IMR-90 (cell line): ENCODE data around the gene LRP1-AS. TPM values are rescaled to one million over a fixed set of nuclear protein-coding genes. Genes with fewer than 3 reads are reported as not detected.

ENCODE experiments used
- ATAC-seq: fragments of 200-7000 bp; cut with Tn5 transposase; 2 replicates; pipeline ENCODE4 v1.9.1; 2020; ENCODE audit warnings: low read depth, mild to moderate bottlenecking, moderate library complexity
- BruUV-seq: library from RNA; stranded (reverse); fragments of 400-500 nt; replicated peaks from 2 replicates; lab custom pipeline; 2021; lab: Mats Ljungman, UMichigan
- CTCF ChIA-PET: fragments of 300-600 bp; formaldehyde crosslinking; extraction: SDS; loops from one replicate; lab custom pipeline; 2021; ENCODE audit warnings: antibody characterized with exemption; lab: Yijun Ruan, JAX
- POLR2A ChIA-PET: fragments of 300-600 bp; sonication (Branson Sonifier 250); formaldehyde crosslinking; loops from one replicate; lab custom pipeline; 2022; ENCODE audit warnings: antibody characterized with exemption; ENCODE audit not compliant: unreplicated experiment; lab: Charles Lee
- DNase-seq: peaks from one replicate; pipeline ENCODE4 v3.0.0; 2013
- H2AFZ ChIP-seq: replicated peaks from 2 replicates; pipeline ENCODE3; 2013; ENCODE audit warnings: low read length, mild to moderate bottlenecking; ENCODE audit not compliant: poor library complexity
- H2AK5ac ChIP-seq: 2 replicates; pipeline ENCODE4 v1.6.1; 2013; ENCODE audit warnings: low read depth, low read length, inconsistent platforms
- H2AK9ac ChIP-seq: replicated peaks from 2 replicates; pipeline ENCODE3; 2013; ENCODE audit warnings: mild to moderate bottlenecking, low read depth, low read length, moderate library complexity; ENCODE audit not compliant: poor library complexity
- H2BK120ac ChIP-seq: 2 replicates; pipeline ENCODE4 v1.6.1; 2013; ENCODE audit warnings: low read depth, low read length, inconsistent platforms
- H2BK15ac ChIP-seq: 3 replicates; pipeline ENCODE4 v1.6.1; 2013; ENCODE audit warnings: low read depth, low read length, inconsistent platforms
- H2BK20ac ChIP-seq: 2 replicates; pipeline ENCODE4 v1.6.1; 2013; ENCODE audit warnings: low read depth, mild to moderate bottlenecking, inconsistent platforms, low read length, moderate library complexity
- H2BK5ac ChIP-seq: 2 replicates; pipeline ENCODE4 v1.6.1; 2013; ENCODE audit warnings: mild to moderate bottlenecking, low read depth, low read length, inconsistent platforms; ENCODE audit not compliant: poor library complexity, severe bottlenecking
- H3K14ac ChIP-seq: replicated peaks from 2 replicates; pipeline ENCODE4 v1.6.1; 2013; ENCODE audit warnings: low read depth, low read length, inconsistent platforms
- H3K18ac ChIP-seq: 2 replicates; pipeline ENCODE4 v1.6.1; 2013; ENCODE audit warnings: low read depth, low read length, control low read depth
- H3K23ac ChIP-seq: 2 replicates; pipeline ENCODE4 v1.6.1; 2013; ENCODE audit warnings: low read depth, low read length, inconsistent platforms
- H3K27ac ChIP-seq: 2 replicates; pipeline ENCODE4 v1.5.1; 2013; ENCODE audit warnings: mild to moderate bottlenecking, control low read depth, low read length; ENCODE audit not compliant: insufficient read depth
- H3K27me3 ChIP-seq: 2 replicates; pipeline ENCODE4 v1.6.1; 2013; ENCODE audit warnings: low read length; ENCODE audit not compliant: control insufficient read depth, insufficient read depth
- H3K36me3 ChIP-seq: 2 replicates; pipeline ENCODE4 v1.6.1; 2013; ENCODE audit warnings: low read length, mixed read lengths; ENCODE audit not compliant: control insufficient read depth, insufficient read depth
- H3K4ac ChIP-seq: 2 replicates; pipeline ENCODE4 v1.6.1; 2013; ENCODE audit warnings: low read depth, low read length, inconsistent platforms
- H3K4me1 ChIP-seq: 2 replicates; pipeline ENCODE4 v1.6.1; 2013; ENCODE audit warnings: low read length, mixed read lengths; ENCODE audit not compliant: control insufficient read depth, insufficient read depth
- H3K4me2 ChIP-seq: 2 replicates; pipeline ENCODE4 v1.6.1; 2013; ENCODE audit warnings: low read depth, mild to moderate bottlenecking, control low read depth, low read length, moderate library complexity
- H3K4me3 ChIP-seq: 2 replicates; pipeline ENCODE4 v1.5.1; 2013; ENCODE audit warnings: low read depth, mild to moderate bottlenecking, control low read depth, low read length, moderate library complexity; ENCODE audit not compliant: insufficient read depth
- H3K56ac ChIP-seq: 2 replicates; pipeline ENCODE4 v1.6.1; 2013; ENCODE audit warnings: low read length, inconsistent platforms; ENCODE audit not compliant: insufficient read depth; ENCODE audit errors: extremely low read depth
- H3K79me1 ChIP-seq, 2 experiments: 2 replicates each; pipeline ENCODE4 v1.6.1; 2013; ENCODE audit warnings: low read length in 2 of 2, inconsistent platforms in 1 of 2, low read depth in 1 of 2
- H3K9ac ChIP-seq: 2 replicates; pipeline ENCODE4 v1.6.1; 2013; ENCODE audit warnings: low read depth, low read length, control low read depth
- H3K9me1 ChIP-seq: 2 replicates; pipeline ENCODE4 v1.6.1; 2013; ENCODE audit warnings: low read length, inconsistent platforms; ENCODE audit not compliant: insufficient read depth
- H3K9me3 ChIP-seq: 2 replicates; pipeline ENCODE4 v1.6.1; 2013; ENCODE audit warnings: low read length; ENCODE audit not compliant: control insufficient read depth, insufficient read depth
- H4K20me1 ChIP-seq: 2 replicates; pipeline ENCODE4 v1.6.1; 2013; ENCODE audit warnings: low read length, inconsistent platforms; ENCODE audit not compliant: insufficient read depth
- H4K5ac ChIP-seq: 2 replicates; pipeline ENCODE4 v1.6.1; 2013; ENCODE audit warnings: mild to moderate bottlenecking, low read depth, low read length, control low read depth
- H4K8ac ChIP-seq, 2 experiments: 2 replicates each; pipeline ENCODE4 v1.6.1; 2013; ENCODE audit warnings: low read depth in 2 of 2, low read length in 2 of 2, control low read depth in 1 of 2, inconsistent platforms in 1 of 2
- H4K91ac ChIP-seq: 2 replicates; pipeline ENCODE4 v1.6.1; 2013; ENCODE audit warnings: low read depth, low read length, inconsistent platforms; ENCODE audit not compliant: insufficient read depth
- FOS ChIP-seq: fragments of 150-350 bp; IDR thresholded peaks from 2 replicates; pipeline ENCODE4 v1.6.1; 2016; ENCODE audit warnings: low read depth, low read length
- MAFK ChIP-seq: IDR thresholded peaks from 2 replicates; pipeline ENCODE4 v1.6.1; 2012; ENCODE audit warnings: low read depth, low read length, improper control_type of control experiment
- MXI1 ChIP-seq: IDR thresholded peaks from 2 replicates; pipeline ENCODE4 v1.6.1; 2012; ENCODE audit warnings: low read depth, mild to moderate bottlenecking, low read length, moderate library complexity, borderline replicate concordance
- NFE2L2 ChIP-seq: fragments of 150-350 bp; IDR thresholded peaks from 2 replicates; pipeline ENCODE4 v1.6.1; 2016; ENCODE audit warnings: low read depth, mild to moderate bottlenecking, low read length
- POLR2A ChIP-seq: IDR thresholded peaks from 2 replicates; pipeline ENCODE4 v1.6.1; 2012; ENCODE audit warnings: mild to moderate bottlenecking, low read depth, low read length
- RCOR1 ChIP-seq: IDR thresholded peaks from 2 replicates; pipeline ENCODE4 v1.6.1; 2012; ENCODE audit warnings: mild to moderate bottlenecking, low read length, improper control_type of control experiment; ENCODE audit not compliant: insufficient replicate concordance
- RFX5 ChIP-seq: IDR thresholded peaks from 2 replicates; pipeline ENCODE4 v1.8.0; 2012; ENCODE audit warnings: low read depth, mild to moderate bottlenecking, low read length, moderate library complexity
- WGBS, 2 experiments: methylation state at CpG; one replicate each; pipeline versions ENCODE4 v1.1.5 to v1.1.7; 2013; ENCODE audit warnings: missing lambda C conversion rate in 2 of 2; ENCODE audit not compliant: insufficient read length in 1 of 2; ENCODE audit errors: extremely low coverage in 2 of 2; 5-methylcytosine and 5-hydroxymethylcytosine counted together
- dilution Hi-C: fragments of 300-500 bp; cut with HindIII; formaldehyde crosslinking; loops from one replicate; pipeline ENCODE4 v1.14.3; 2018; ENCODE audit warnings: low sequenced_read_pairs; ENCODE audit not compliant: unreplicated experiment
- in situ Hi-C: fragments of 300-500 bp; cut with MboI; formaldehyde crosslinking; loops from 3 replicates; pipeline ENCODE4 v1.14.3; 2019; ENCODE audit warnings: low sequenced_read_pairs, inconsistent platforms, mixed read lengths
- intact Hi-C: fragments of 100-400 bp; cut with micrococcal nuclease; formaldehyde crosslinking; loops from 2 replicates; pipeline ENCODE4 v1.10.0; 2022
- polyA plus RNA-seq, 3 experiments: library from polyadenylated mRNA; depleted of rRNA; stranded (reverse); fragments of >200 nt; gene quantifications; 2 replicates each; pipeline ENCODE4 v1.2.3, GENCODE V29; 2012; ENCODE audit warnings: low replicate concordance in 1 of 3
- total RNA-seq: library from RNA; depleted of rRNA; stranded (reverse); fragments of >200 nt; gene quantifications from 2 replicates; pipeline ENCODE4 v1.2.3, GENCODE V29; 2012
- TF ChIP-seq, protein P1 (sequence below): conservative IDR thresholded peaks from 2 replicates; pipeline ENCODE4 v1.5.1; 2012; ENCODE audit warnings: mild to moderate bottlenecking, low read depth, low read length, improper control_type of control experiment
- TF ChIP-seq, protein P2 (sequence below): fragments of 150-350 bp; IDR thresholded peaks from 2 replicates; pipeline ENCODE4 v1.6.1; 2017; ENCODE audit warnings: mild to moderate bottlenecking, antibody characterized with exemption, low read length, low read depth

The LRP1-AS gene
- total and polyA plus RNA-seq, 2 of the 4 experiments (the other 2 are of a cell fraction) = not detected

DNA sequence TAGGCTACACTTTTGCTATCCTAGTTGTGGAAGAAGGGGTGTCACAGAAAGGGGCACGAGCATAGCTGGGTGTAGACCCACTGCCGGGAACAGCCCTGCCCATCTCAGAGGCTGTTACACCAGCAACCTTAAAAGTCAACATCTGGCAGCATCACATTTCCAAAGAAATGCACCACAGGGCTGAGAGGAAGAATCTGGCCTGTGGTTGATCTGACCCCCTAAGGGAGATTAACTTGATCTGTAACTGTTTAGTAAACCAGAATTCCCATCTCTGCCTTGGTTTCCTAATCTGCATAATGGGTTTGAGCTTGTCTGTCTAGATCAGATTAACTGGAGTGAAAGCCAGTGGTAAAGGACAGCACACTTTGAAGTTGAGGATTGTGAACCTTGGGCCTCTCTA is 1.3 kb downstream of the LRP1-AS start:
- dilution Hi-C loops = no loop called here

More for the DNA sequence above, 1.3 kb downstream of the LRP1-AS start:
- Histone ChIP-seq H3K9me3 (no peaks in the 10 kb centered on the region), H3K4ac (peak overlapping the region; percentile 20; the same call in 1 of the 2 replicates), H3K79me1 (peaks cover 50 to 94% of the 10 kb centered on the region in 2 experiments), H3K4me1 (peaks cover 51% of the 10 kb centered on the region), H4K20me1 (peaks cover 82% of the 10 kb centered on the region), H2BK15ac (no peak overlapping the region), H4K5ac (no peak overlapping the region), H2AFZ (no peak overlapping the region), H2BK120ac (no peak overlapping the region; the same call in 1 of the 2 replicates), H3K23ac (peak overlapping the region; percentile 45; the same call in 1 of the 2 replicates), H3K4me2 (no peak overlapping the region), H3K27me3 (no peaks in the 10 kb centered on the region), H3K9ac (no peak overlapping the region), H2AK5ac (peak overlapping the region; percentile 8; the same call in 1 of the 2 replicates), H3K18ac (no peak overlapping the region), H3K4me3 (no peak overlapping the region), H4K91ac (no peak overlapping the region), H3K56ac (no peak overlapping the region), H3K36me3 (peaks cover 75% of the 10 kb centered on the region), H3K9me1 (peaks cover 41% of the 10 kb centered on the region), H3K27ac (peak overlapping the region; percentile 80; the same call in 1 of the 2 replicates), H2BK20ac (no peak overlapping the region), H3K14ac (0 out of 2 replicates have a peak overlapping the region, but pooled peaks have one; percentile 10), H2AK9ac (no peak overlapping the region), H2BK5ac (no peak overlapping the region), H4K8ac (no peak overlapping the region)
- DNase-seq (no peak), ATAC-seq (no peak)
- ChIA-PET POLR2A (interaction anchor here (1.1 kb wide), 1 partner anchor 10 kb away, joined by 5 read pairs; no protein-coding TSS in a partner anchor), CTCF (interaction anchor here (1.6 kb wide), 1 partner anchor 22 kb away, joined by 5 read pairs; no protein-coding TSS in a partner anchor)
- in situ Hi-C loops = no loop called here
- intact Hi-C loops = no loop called here
- BruUV-seq = no TSS peak
- WGBS, 2 experiments = no CpG with 5 or more reads among the region's 2 CpGs
- TF ChIP-seq MAFK (no peak), MXI1 (no peak), POLR2A (no peak), RCOR1 (no peak), RFX5 (no peak), FOS (no peak), NFE2L2 (no peak)
- TF ChIP-seq, protein P1, sequence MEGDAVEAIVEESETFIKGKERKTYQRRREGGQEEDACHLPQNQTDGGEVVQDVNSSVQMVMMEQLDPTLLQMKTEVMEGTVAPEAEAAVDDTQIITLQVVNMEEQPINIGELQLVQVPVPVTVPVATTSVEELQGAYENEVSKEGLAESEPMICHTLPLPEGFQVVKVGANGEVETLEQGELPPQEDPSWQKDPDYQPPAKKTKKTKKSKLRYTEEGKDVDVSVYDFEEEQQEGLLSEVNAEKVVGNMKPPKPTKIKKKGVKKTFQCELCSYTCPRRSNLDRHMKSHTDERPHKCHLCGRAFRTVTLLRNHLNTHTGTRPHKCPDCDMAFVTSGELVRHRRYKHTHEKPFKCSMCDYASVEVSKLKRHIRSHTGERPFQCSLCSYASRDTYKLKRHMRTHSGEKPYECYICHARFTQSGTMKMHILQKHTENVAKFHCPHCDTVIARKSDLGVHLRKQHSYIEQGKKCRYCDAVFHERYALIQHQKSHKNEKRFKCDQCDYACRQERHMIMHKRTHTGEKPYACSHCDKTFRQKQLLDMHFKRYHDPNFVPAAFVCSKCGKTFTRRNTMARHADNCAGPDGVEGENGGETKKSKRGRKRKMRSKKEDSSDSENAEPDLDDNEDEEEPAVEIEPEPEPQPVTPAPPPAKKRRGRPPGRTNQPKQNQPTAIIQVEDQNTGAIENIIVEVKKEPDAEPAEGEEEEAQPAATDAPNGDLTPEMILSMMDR = no peak
- TF ChIP-seq, protein P2, sequence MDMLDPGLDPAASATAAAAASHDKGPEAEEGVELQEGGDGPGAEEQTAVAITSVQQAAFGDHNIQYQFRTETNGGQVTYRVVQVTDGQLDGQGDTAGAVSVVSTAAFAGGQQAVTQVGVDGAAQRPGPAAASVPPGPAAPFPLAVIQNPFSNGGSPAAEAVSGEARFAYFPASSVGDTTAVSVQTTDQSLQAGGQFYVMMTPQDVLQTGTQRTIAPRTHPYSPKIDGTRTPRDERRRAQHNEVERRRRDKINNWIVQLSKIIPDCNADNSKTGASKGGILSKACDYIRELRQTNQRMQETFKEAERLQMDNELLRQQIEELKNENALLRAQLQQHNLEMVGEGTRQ = no peak
